ENCODE results near the gene WSB1.

WSB1 gene

GRCh38 chr17:27284811-27285415 is 9.0 kb upstream of the WSB1 start:
- H3K4me3 ChIP-seq (ENCODE audit: low read depth, low read length, poor library complexity, severe bottlenecking) = no peak overlapping the region
- H4K20me1 ChIP-seq (ENCODE audit: insufficient read depth, low read length) = no peaks in the 10 kb centered on the region
- no peaks in the 10 kb centered on the region for H3F3A ChIP-seq (ENCODE audit: insufficient read depth, low read length)
- H3K9me3 ChIP-seq (ENCODE audit: low read length) = no peaks in the 10 kb centered on the region
- peaks cover 17% of the 10 kb centered on the region for H3K4me1 ChIP-seq (ENCODE audit: insufficient read depth, low read length, severe bottlenecking)
- H3K9me2 ChIP-seq (ENCODE audit: low read depth, low read length) = no peaks in the 10 kb centered on the region
- peaks cover 3% of the 10 kb centered on the region; the same call in 1 of the 2 replicates for H3K27me3 ChIP-seq (ENCODE audit: insufficient read depth, low read length)
- no peak overlapping the region for H3K9ac ChIP-seq (ENCODE audit: low read length)
- no peak overlapping the region for H3K4me2 ChIP-seq (ENCODE audit: low read length)
- TF ChIP-seq CTCF (IDR thresholded peaks at IDR 0.05; ENCODE audit: low read length) = no peak
- no peak for TF ChIP-seq EZH2 (IDR thresholded peaks at IDR 0.05; ENCODE audit: borderline replicate concordance, low read length)
- H3K79me2 ChIP-seq (ENCODE audit: insufficient read depth, low read length) = no peaks in the 10 kb centered on the region
- H2AFZ ChIP-seq (ENCODE audit: low read length) = no peak overlapping the region
- no peak overlapping the region for H3K27ac ChIP-seq (ENCODE audit: low read depth, low read length, poor library complexity, severe bottlenecking)
- H3K36me3 ChIP-seq (ENCODE audit: insufficient read depth, low read length) = no peaks in the 10 kb centered on the region

GRCh38 chr17:27285516-27285915 is 8.4 kb upstream of the WSB1 start:
- Histone ChIP-seq H2AFZ (ENCODE audit: low read length) (no peak overlapping the region), H3K9me3 (ENCODE audit: low read length) (no peaks in the 10 kb centered on the region), H3K27me3 (ENCODE audit: insufficient read depth, low read length) (peaks cover under 1% of the 10 kb centered on the region; the same call in 1 of the 2 replicates), H3K27ac (ENCODE audit: low read depth, low read length, poor library complexity, severe bottlenecking) (no peak overlapping the region), H3K4me3 (ENCODE audit: low read depth, low read length, poor library complexity, severe bottlenecking) (no peak overlapping the region), H3K36me3 (ENCODE audit: insufficient read depth, low read length) (no peaks in the 10 kb centered on the region), H4K20me1 (ENCODE audit: insufficient read depth, low read length) (no peaks in the 10 kb centered on the region), H3K4me1 (ENCODE audit: insufficient read depth, low read length, severe bottlenecking) (peaks cover 17% of the 10 kb centered on the region), H3K9ac (ENCODE audit: low read length) (no peak overlapping the region), H3K9me2 (ENCODE audit: low read depth, low read length) (no peaks in the 10 kb centered on the region), H3K4me2 (ENCODE audit: low read length) (no peak overlapping the region), H3K79me2 (ENCODE audit: insufficient read depth, low read length) (no peaks in the 10 kb centered on the region), H3F3A (ENCODE audit: insufficient read depth, low read length) (no peaks in the 10 kb centered on the region)
- TF ChIP-seq EZH2 (IDR thresholded peaks at IDR 0.05; ENCODE audit: borderline replicate concordance, low read length) (no peak), CTCF (IDR thresholded peaks at IDR 0.05; ENCODE audit: low read length) (no peak)

- peaks cover 3% of the 10 kb centered on the region for H3K4me1 ChIP-seq (ENCODE audit: insufficient read depth, low read length, severe bottlenecking)
- H3K27ac ChIP-seq (ENCODE audit: low read depth, low read length, poor library complexity, severe bottlenecking) = no peak overlapping the region
- H3K4me2 ChIP-seq (ENCODE audit: low read length) = no peak overlapping the region
- no peaks in the 10 kb centered on the region for H4K20me1 ChIP-seq (ENCODE audit: insufficient read depth, low read length)
- H3K27me3 ChIP-seq (ENCODE audit: insufficient read depth, low read length) = no peaks in the 10 kb centered on the region
- no peaks in the 10 kb centered on the region for H3F3A ChIP-seq (ENCODE audit: insufficient read depth, low read length)
- no peaks in the 10 kb centered on the region for H3K9me3 ChIP-seq (ENCODE audit: low read length)
- H3K4me3 ChIP-seq (ENCODE audit: low read depth, low read length, poor library complexity, severe bottlenecking) = no peak overlapping the region
- no peak overlapping the region for H3K9ac ChIP-seq (ENCODE audit: low read length)
- no peaks in the 10 kb centered on the region for H3K36me3 ChIP-seq (ENCODE audit: insufficient read depth, low read length)
- H3K9me2 ChIP-seq (ENCODE audit: low read depth, low read length) = no peaks in the 10 kb centered on the region
- H3K79me2 ChIP-seq (ENCODE audit: insufficient read depth, low read length) = no peaks in the 10 kb centered on the region
- TF ChIP-seq CTCF (IDR thresholded peaks at IDR 0.05; ENCODE audit: low read length) (no peak), EZH2 (IDR thresholded peaks at IDR 0.05; ENCODE audit: borderline replicate concordance, low read length) (no peak)
- no peak overlapping the region for H2AFZ ChIP-seq (ENCODE audit: low read length)
Measured at GRCh38 chr17:27288183-27288582, 5.7 kb upstream of the WSB1 start.
